ENCODE data around the gene INSC.

Gene INSC

DNA sequence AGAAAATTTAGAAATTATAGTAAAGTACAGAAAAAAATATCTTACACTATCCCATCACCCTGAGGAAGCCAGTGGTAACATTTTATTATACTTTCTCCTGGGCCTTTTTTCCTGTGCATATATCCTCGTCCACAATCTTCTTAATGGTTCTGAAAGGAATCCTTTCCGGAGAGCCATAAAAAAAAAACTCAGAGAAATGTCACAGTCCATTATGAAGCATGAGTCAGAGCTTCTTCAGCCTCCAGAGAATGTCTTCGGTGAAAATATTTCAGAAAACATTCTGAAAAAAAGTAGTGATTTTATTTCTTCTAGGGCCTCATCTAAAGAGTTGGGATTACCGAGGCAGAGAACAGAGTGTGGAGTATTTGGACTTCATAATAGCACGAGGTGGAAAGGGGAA is 163.4 kb downstream of the INSC start:
- Histone ChIP-seq H3K23ac (ENCODE audit: low read length) (no peak overlapping the region), H2BK5ac (ENCODE audit: low read length) (no peak overlapping the region), H3K18ac (ENCODE audit: low read length) (no peak overlapping the region), H3K4me3 (ENCODE audit: low read length) (no peak overlapping the region), H3K79me1 (ENCODE audit: low read length) (no peaks in the 10 kb centered on the region), H2AK5ac (ENCODE audit: low read length) (no peak overlapping the region), H3K4ac (ENCODE audit: low read depth, low read length) (no peak overlapping the region), H2BK120ac (ENCODE audit: low read depth, low read length) (no peak overlapping the region), H4K5ac (ENCODE audit: low read length) (no peak overlapping the region), H3K27ac (ENCODE audit: low read depth, low read length) (no peak overlapping the region), H3K4me1 (ENCODE audit: control insufficient read depth, low read depth, low read length) (no peaks in the 10 kb centered on the region), H3K27me3 (ENCODE audit: insufficient read depth, low read length, poor library complexity) (no peaks in the 10 kb centered on the region), H3K79me2 (ENCODE audit: control insufficient read depth, insufficient read depth, low read length) (no peaks in the 10 kb centered on the region), H4K8ac (ENCODE audit: low read depth, low read length) (no peak overlapping the region), H3K4me2 (ENCODE audit: low read length) (no peak overlapping the region), H2BK15ac (replicated peaks; ENCODE audit: low read depth) (no peak overlapping the region), H3K56ac (ENCODE audit: low read length) (no peak overlapping the region), H3K9ac (ENCODE audit: low read length) (no peak overlapping the region), H3K36me3 (ENCODE audit: control insufficient read depth, insufficient read depth, low read length) (no peaks in the 10 kb centered on the region)
- no peak for DNase-seq
- WGBS (ENCODE audit: extremely low coverage, insufficient coverage, low lambda C conversion rate): no CpG with 5 or more reads among the region's 5 CpGs

DNA sequence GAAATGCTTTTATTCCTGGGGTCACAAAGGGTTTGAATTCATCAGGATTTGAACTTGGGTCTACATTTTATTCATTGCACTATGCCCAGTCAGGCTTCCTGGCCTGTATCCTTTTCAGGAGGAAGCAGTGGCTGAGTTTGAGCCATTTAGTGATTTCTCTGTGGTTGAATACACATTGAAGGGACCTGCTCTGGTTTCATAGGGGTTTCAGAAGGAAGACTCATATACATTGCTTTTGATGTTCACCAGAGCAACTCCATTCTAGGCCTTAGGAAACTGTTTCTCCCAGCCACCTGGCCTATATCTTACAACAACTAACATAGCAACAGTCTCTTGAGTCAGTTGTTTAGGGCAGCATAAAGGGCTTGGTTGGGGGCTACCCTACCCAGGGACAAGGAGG is 165.7 kb downstream of the INSC start:
- Histone ChIP-seq H4K8ac (ENCODE audit: low read depth, low read length) (no peak overlapping the region), H3K79me2 (ENCODE audit: control insufficient read depth, insufficient read depth, low read length) (no peaks in the 10 kb centered on the region), H3K27ac (ENCODE audit: low read depth, low read length) (no peak overlapping the region), H2BK120ac (ENCODE audit: low read depth, low read length) (no peak overlapping the region), H2AK5ac (ENCODE audit: low read length) (no peak overlapping the region), H3K18ac (ENCODE audit: low read length) (no peak overlapping the region), H3K36me3 (ENCODE audit: control insufficient read depth, insufficient read depth, low read length) (no peaks in the 10 kb centered on the region), H3K9ac (ENCODE audit: low read length) (no peak overlapping the region), H2BK15ac (replicated peaks; ENCODE audit: low read depth) (no peak overlapping the region), H3K27me3 (ENCODE audit: insufficient read depth, low read length, poor library complexity) (no peaks in the 10 kb centered on the region), H3K4me3 (ENCODE audit: low read length) (no peak overlapping the region), H3K4me1 (ENCODE audit: control insufficient read depth, low read depth, low read length) (no peaks in the 10 kb centered on the region), H3K4ac (ENCODE audit: low read depth, low read length) (no peak overlapping the region), H4K5ac (ENCODE audit: low read length) (no peak overlapping the region), H3K79me1 (ENCODE audit: low read length) (no peaks in the 10 kb centered on the region), H2BK5ac (ENCODE audit: low read length) (no peak overlapping the region), H3K23ac (ENCODE audit: low read length) (no peak overlapping the region), H3K4me2 (ENCODE audit: low read length) (no peak overlapping the region), H3K56ac (ENCODE audit: low read length) (no peak overlapping the region)
- DNase-seq: no peak

DNA sequence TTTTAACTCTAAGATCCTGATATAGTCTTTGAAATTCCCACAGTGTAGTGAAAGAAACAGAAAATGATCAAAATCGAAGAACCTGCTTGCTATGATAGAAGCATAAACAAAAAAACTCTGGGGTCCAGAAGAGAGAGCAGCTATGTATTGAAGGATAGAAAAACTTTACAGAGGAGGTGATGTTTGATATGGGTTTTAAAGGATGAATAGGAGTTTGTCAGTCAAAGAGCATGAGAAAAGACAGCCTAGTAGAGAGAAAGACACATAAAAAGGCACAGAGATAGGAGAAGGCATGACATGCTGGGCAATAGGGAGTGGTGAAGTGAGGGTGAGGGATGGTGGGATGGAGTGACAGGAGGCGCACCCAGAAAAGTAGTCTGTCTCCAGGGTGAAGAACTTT is 168.0 kb downstream of the INSC start:
- H2BK5ac ChIP-seq (ENCODE audit: low read length): no peak overlapping the region
- WGBS (ENCODE audit: extremely low coverage, insufficient coverage, low lambda C conversion rate): no CpG with 5 or more reads among the region's 2 CpGs

DNA sequence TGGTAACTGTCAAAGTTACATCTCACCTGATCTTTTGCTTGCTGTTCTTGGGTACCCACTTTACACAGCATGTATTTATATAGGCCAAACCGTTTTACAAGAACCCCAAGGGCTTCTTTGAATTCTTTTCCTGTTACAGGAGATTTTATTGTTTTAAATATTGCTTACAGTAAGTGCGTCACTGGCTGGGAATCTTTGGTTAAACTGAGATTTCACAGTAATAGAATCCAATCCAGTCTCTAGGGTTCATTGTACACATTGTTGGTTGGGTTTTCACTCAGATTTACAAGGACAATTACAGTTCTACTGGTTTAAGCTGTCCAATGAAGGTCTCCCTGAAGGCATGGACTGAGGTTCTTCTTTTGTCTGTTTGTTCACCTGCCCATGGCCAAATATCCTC is 171.7 kb downstream of the INSC start:
- Histone ChIP-seq H3K79me1 (ENCODE audit: low read length) (no peaks in the 10 kb centered on the region), H2AK5ac (ENCODE audit: low read length) (no peak overlapping the region), H3K79me2 (ENCODE audit: control insufficient read depth, insufficient read depth, low read length) (no peaks in the 10 kb centered on the region), H3K18ac (ENCODE audit: low read length) (no peak overlapping the region), H3K27me3 (ENCODE audit: insufficient read depth, low read length, poor library complexity) (no peaks in the 10 kb centered on the region), H3K36me3 (ENCODE audit: control insufficient read depth, insufficient read depth, low read length) (no peaks in the 10 kb centered on the region), H3K4ac (ENCODE audit: low read depth, low read length) (no peak overlapping the region), H2BK15ac (replicated peaks; ENCODE audit: low read depth) (no peak overlapping the region), H3K56ac (ENCODE audit: low read length) (no peak overlapping the region), H4K8ac (ENCODE audit: low read depth, low read length) (no peak overlapping the region), H3K4me2 (ENCODE audit: low read length) (no peak overlapping the region), H3K23ac (ENCODE audit: low read length) (no peak overlapping the region), H4K5ac (ENCODE audit: low read length) (no peak overlapping the region), H3K4me1 (ENCODE audit: control insufficient read depth, low read depth, low read length) (no peaks in the 10 kb centered on the region), H3K4me3 (ENCODE audit: low read length) (no peak overlapping the region), H3K9ac (ENCODE audit: low read length) (no peak overlapping the region), H3K27ac (ENCODE audit: low read depth, low read length) (no peak overlapping the region), H2BK120ac (ENCODE audit: low read depth, low read length) (no peak overlapping the region), H2BK5ac (ENCODE audit: low read length) (no peak overlapping the region)
- no peak for DNase-seq
- no CpG with 5 or more reads among the region's 2 CpGs for WGBS (ENCODE audit: extremely low coverage, insufficient coverage, low lambda C conversion rate)

More for the DNA sequence above, 168.0 kb downstream of the INSC start:
- H3K23ac ChIP-seq (ENCODE audit: low read length): no peak overlapping the region
- no peaks in the 10 kb centered on the region for H3K79me1 ChIP-seq (ENCODE audit: low read length)
- H3K4me1 ChIP-seq (ENCODE audit: control insufficient read depth, low read depth, low read length): no peaks in the 10 kb centered on the region
- no peak overlapping the region for H2AK5ac ChIP-seq (ENCODE audit: low read length)
- H3K4me2 ChIP-seq (ENCODE audit: low read length): no peak overlapping the region
- H2BK120ac ChIP-seq (ENCODE audit: low read depth, low read length): no peak overlapping the region
- H3K9ac ChIP-seq (ENCODE audit: low read length): no peak overlapping the region
- H3K56ac ChIP-seq (ENCODE audit: low read length): no peak overlapping the region
- H2BK15ac ChIP-seq (replicated peaks; ENCODE audit: low read depth): no peak overlapping the region
- no peak overlapping the region for H4K8ac ChIP-seq (ENCODE audit: low read depth, low read length)
- no peaks in the 10 kb centered on the region for H3K36me3 ChIP-seq (ENCODE audit: control insufficient read depth, insufficient read depth, low read length)
- no peak overlapping the region for H3K4ac ChIP-seq (ENCODE audit: low read depth, low read length)
- no peak overlapping the region for H3K4me3 ChIP-seq (ENCODE audit: low read length)
- no peak overlapping the region for H4K5ac ChIP-seq (ENCODE audit: low read length)
- H3K27ac ChIP-seq (ENCODE audit: low read depth, low read length): no peak overlapping the region
- no peaks in the 10 kb centered on the region for H3K79me2 ChIP-seq (ENCODE audit: control insufficient read depth, insufficient read depth, low read length)
- H3K27me3 ChIP-seq (ENCODE audit: insufficient read depth, low read length, poor library complexity): no peaks in the 10 kb centered on the region
- no peak for DNase-seq
- H3K18ac ChIP-seq (ENCODE audit: low read length): no peak overlapping the region

DNA sequence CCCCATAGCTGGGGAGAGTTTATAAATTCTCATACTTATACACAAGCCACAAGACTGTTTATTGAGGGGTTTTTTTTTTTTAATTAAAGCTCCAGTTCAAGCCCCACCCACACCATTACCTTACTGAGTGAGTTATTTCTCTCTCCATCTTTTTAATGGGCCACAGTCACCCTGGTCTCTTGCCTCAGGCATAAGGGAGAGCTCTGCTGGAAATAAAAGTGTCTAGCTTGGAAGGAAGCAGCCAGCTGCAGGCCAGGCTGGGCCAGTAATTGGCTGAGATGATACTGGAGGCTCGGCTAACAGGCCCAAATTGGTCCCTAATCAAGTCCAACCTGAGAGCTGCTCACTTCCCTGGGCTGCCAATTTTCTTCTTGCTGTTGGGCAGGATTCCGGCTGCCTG is 174.1 kb downstream of the INSC start:
- Histone ChIP-seq H2AK5ac (ENCODE audit: low read length) (no peak overlapping the region), H2BK5ac (ENCODE audit: low read length) (no peak overlapping the region), H3K4me2 (ENCODE audit: low read length) (no peak overlapping the region), H3K4me3 (ENCODE audit: low read length) (no peak overlapping the region), H4K5ac (ENCODE audit: low read length) (no peak overlapping the region), H3K18ac (ENCODE audit: low read length) (no peak overlapping the region), H3K4me1 (ENCODE audit: control insufficient read depth, low read depth, low read length) (no peaks in the 10 kb centered on the region), H3K56ac (ENCODE audit: low read length) (no peak overlapping the region), H3K79me1 (ENCODE audit: low read length) (no peaks in the 10 kb centered on the region), H3K79me2 (ENCODE audit: control insufficient read depth, insufficient read depth, low read length) (no peaks in the 10 kb centered on the region), H3K27ac (ENCODE audit: low read depth, low read length) (no peak overlapping the region), H3K4ac (ENCODE audit: low read depth, low read length) (no peak overlapping the region), H3K9ac (ENCODE audit: low read length) (no peak overlapping the region), H2BK15ac (replicated peaks; ENCODE audit: low read depth) (no peak overlapping the region), H2BK120ac (ENCODE audit: low read depth, low read length) (no peak overlapping the region), H3K36me3 (ENCODE audit: control insufficient read depth, insufficient read depth, low read length) (no peaks in the 10 kb centered on the region), H4K8ac (ENCODE audit: low read depth, low read length) (no peak overlapping the region), H3K23ac (ENCODE audit: low read length) (no peak overlapping the region), H3K27me3 (ENCODE audit: insufficient read depth, low read length, poor library complexity) (no peaks in the 10 kb centered on the region)
- WGBS (ENCODE audit: extremely low coverage, insufficient coverage, low lambda C conversion rate): no CpG with 5 or more reads among the region's 2 CpGs
- no peak for DNase-seq

DNA sequence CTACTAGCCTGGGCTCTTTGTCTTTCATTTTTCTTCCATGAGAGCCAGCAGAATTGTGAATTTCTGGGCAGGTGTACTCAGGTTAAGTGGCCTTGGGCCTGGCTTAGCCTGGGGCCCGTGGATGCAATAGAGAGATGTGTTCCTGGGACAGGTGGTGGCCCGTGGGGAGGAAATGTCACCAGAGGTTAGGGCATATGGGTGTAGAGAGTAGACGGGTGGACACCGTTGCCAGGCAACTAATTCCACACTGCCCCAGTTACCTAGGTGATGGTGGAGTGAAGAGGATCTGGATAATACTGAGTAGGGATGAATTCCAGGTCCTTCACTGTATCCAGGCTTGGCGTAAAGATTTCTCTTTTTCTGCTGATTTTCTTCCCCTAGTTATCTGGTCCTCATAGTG is 175.0 kb downstream of the INSC start:
- H3K18ac ChIP-seq (ENCODE audit: low read length): no peak overlapping the region
- H3K79me2 ChIP-seq (ENCODE audit: control insufficient read depth, insufficient read depth, low read length): no peaks in the 10 kb centered on the region
- H3K23ac ChIP-seq (ENCODE audit: low read length): no peak overlapping the region
- WGBS (ENCODE audit: extremely low coverage, insufficient coverage, low lambda C conversion rate): no CpG with 5 or more reads among the region's 5 CpGs
- no peak overlapping the region for H3K27ac ChIP-seq (ENCODE audit: low read depth, low read length)
- DNase-seq: no peak
- no peak overlapping the region for H2BK15ac ChIP-seq (replicated peaks; ENCODE audit: low read depth)
- H3K27me3 ChIP-seq (ENCODE audit: insufficient read depth, low read length, poor library complexity): no peaks in the 10 kb centered on the region
- H4K8ac ChIP-seq (ENCODE audit: low read depth, low read length): no peak overlapping the region
- no peak overlapping the region for H3K56ac ChIP-seq (ENCODE audit: low read length)
- H3K4me3 ChIP-seq (ENCODE audit: low read length): no peak overlapping the region
- no peak overlapping the region for H3K9ac ChIP-seq (ENCODE audit: low read length)
- H2AK5ac ChIP-seq (ENCODE audit: low read length): no peak overlapping the region
- no peaks in the 10 kb centered on the region for H3K36me3 ChIP-seq (ENCODE audit: control insufficient read depth, insufficient read depth, low read length)
- no peaks in the 10 kb centered on the region for H3K79me1 ChIP-seq (ENCODE audit: low read length)
- no peak overlapping the region for H2BK120ac ChIP-seq (ENCODE audit: low read depth, low read length)
- H3K4me2 ChIP-seq (ENCODE audit: low read length): no peak overlapping the region
- H2BK5ac ChIP-seq (ENCODE audit: low read length): no peak overlapping the region
- no peak overlapping the region for H4K5ac ChIP-seq (ENCODE audit: low read length)
- no peak overlapping the region for H3K4ac ChIP-seq (ENCODE audit: low read depth, low read length)
- H3K4me1 ChIP-seq (ENCODE audit: control insufficient read depth, low read depth, low read length): no peaks in the 10 kb centered on the region

Data from mesendoderm (in vitro differentiated cells).